HCT116 (cell line): ENCODE data around the gene PDE6A. TPM values are rescaled to one million over a fixed set of nuclear protein-coding genes. Genes with fewer than 3 reads are reported as not detected.

Experiments used
- ATAC-seq: fragments of 200-7000 bp; cut with Tn5 transposase; 2 replicates; pipeline ENCODE4 v1.9.1; 2020; ENCODE audit warnings: mild to moderate bottlenecking, moderate library complexity
- BruUV-seq: library from RNA; stranded (reverse); fragments of 400-500 nt; replicated peaks from 2 replicates; lab custom pipeline; 2021; lab: Mats Ljungman, UMichigan
- CTCF ChIA-PET: fragments of 300-600 bp; sonication (Branson Sonifier 250); formaldehyde crosslinking; loops from one replicate; lab custom pipeline; 2021; ENCODE audit warnings: antibody characterized with exemption; lab: Charles Lee
- POLR2A ChIA-PET: fragments of 300-600, 350-600 bp; sonication (Branson Sonifier 250); formaldehyde crosslinking; loops from one replicate; lab custom pipeline; 2021; ENCODE audit warnings: antibody characterized with exemption; lab: Charles Lee
- RAD21 ChIA-PET, 2 experiments: fragments of 300-600 bp; sonication (Branson Sonifier 250); formaldehyde crosslinking; loops; one replicate each; lab custom pipeline; 2023; ENCODE audit warnings: low total read pairs in 2 of 2; ENCODE audit not compliant: uncharacterized antibody in 2 of 2, unreplicated experiment in 2 of 2, low non-redundant PET in 1 of 2; lab: Charles Lee
- DNase-seq: peaks from one replicate; pipeline ENCODE4 v3.0.0-alpha.2; 2010; ENCODE audit warnings: low read depth, low spot score
- H2AFZ ChIP-seq: fragments of 200-600 bp; shearing (Covaris generic), sonication (generic); 2 replicates; pipeline ENCODE4 v1.6.1; 2017; ENCODE audit warnings: low read depth, mixed run types, mixed read lengths, antibody characterized with exemption, low read length; ENCODE audit not compliant: poor library complexity, severe bottlenecking
- H3K27ac ChIP-seq: 2 replicates; pipeline ENCODE4 v1.5.1; 2012; ENCODE audit warnings: low read depth, low read length
- H3K27me3 ChIP-seq: fragments of 200-600 bp; sonication (generic); 2 replicates; pipeline ENCODE4 v1.6.1; 2016; ENCODE audit warnings: mixed run types, low read length, mixed read lengths; ENCODE audit not compliant: insufficient read depth
- H3K36me3 ChIP-seq, 2 experiments: fragments of 200-500 bp in 1 of 2; fragments of 200-600 bp in 1 of 2; sonication (Bioruptor generic) in 1 of 2; sonication (generic) in 1 of 2; 2 replicates each; pipeline versions ENCODE4 v1.5.1 to v1.6.1; 2014 to 2016; ENCODE audit warnings: low read length in 2 of 2, inconsistent platforms in 1 of 2, mixed read lengths in 1 of 2, mixed run types in 1 of 2; ENCODE audit not compliant: insufficient read depth in 2 of 2, control insufficient read depth in 1 of 2
- H3K4me1 ChIP-seq, 2 experiments: fragments of 200-600 bp in 1 of 2; sonication (generic) in 1 of 2; 2 replicates each; pipeline versions ENCODE4 v1.5.1 to v1.6.1; 2012 to 2017; ENCODE audit warnings: low read length in 2 of 2, inconsistent platforms in 1 of 2, mild to moderate bottlenecking in 1 of 2, mixed read lengths in 1 of 2, mixed run types in 1 of 2, moderate library complexity in 1 of 2; ENCODE audit not compliant: insufficient read depth in 2 of 2, control insufficient read depth in 1 of 2
- H3K4me2 ChIP-seq: fragments of 200-600 bp; sonication (generic); 2 replicates; pipeline ENCODE4 v1.6.1; 2017; ENCODE audit warnings: mixed run types, low read length, mixed read lengths
- H3K4me3 ChIP-seq, 2 experiments: fragments of 200-600 bp in 1 of 2; sonication (generic) in 1 of 2; replicated peaks in 1 of 2; 2 replicates each; pipeline ENCODE4 v1.5.1; 2011 to 2016; ENCODE audit warnings: low read length in 2 of 2, control low read depth in 1 of 2, low read depth in 1 of 2, mild to moderate bottlenecking in 1 of 2, mixed read lengths in 1 of 2, mixed run types in 1 of 2
- H3K79me2 ChIP-seq: fragments of 200-600 bp; sonication (generic); 2 replicates; pipeline ENCODE4 v1.6.1; 2017; ENCODE audit warnings: mild to moderate bottlenecking, mixed run types, low read length, moderate library complexity, mixed read lengths; ENCODE audit not compliant: insufficient read depth
- H3K9ac ChIP-seq: fragments of 200-600 bp; sonication (generic); 2 replicates; pipeline ENCODE4 v1.6.1; 2016; ENCODE audit warnings: low read length, mixed read lengths
- H3K9me2 ChIP-seq: fragments of 200-600 bp; sonication (generic), shearing (Covaris generic); 2 replicates; pipeline ENCODE4 v1.6.1; 2017; ENCODE audit warnings: mixed run types, mild to moderate bottlenecking, moderate library complexity; ENCODE audit not compliant: insufficient read depth
- H3K9me3 ChIP-seq, 2 experiments: fragments of 200-500 bp in 1 of 2; fragments of 200-600 bp in 1 of 2; sonication (Bioruptor generic) in 1 of 2; sonication (generic) in 1 of 2; 2 replicates each; pipeline ENCODE4 v1.6.1; 2014 to 2017; ENCODE audit warnings: low read length in 2 of 2, mixed read lengths in 2 of 2, inconsistent platforms in 1 of 2, low read depth in 1 of 2, mild to moderate bottlenecking in 1 of 2, mixed run types in 1 of 2, moderate library complexity in 1 of 2; ENCODE audit not compliant: control insufficient read depth in 1 of 2, insufficient read depth in 1 of 2
- H4K20me1 ChIP-seq: fragments of 200-600 bp; sonication (generic), shearing (Covaris generic); 2 replicates; pipeline ENCODE4 v1.6.1; 2017; ENCODE audit warnings: mixed run types, mild to moderate bottlenecking, moderate library complexity; ENCODE audit not compliant: insufficient read depth
- CBX3 ChIP-seq: IDR thresholded peaks from 2 replicates; pipeline ENCODE4 v1.6.1; 2012; ENCODE audit warnings: low read depth
- CEBPB ChIP-seq: IDR thresholded peaks from 2 replicates; pipeline ENCODE4 v1.6.1; 2012; ENCODE audit warnings: low read depth
- EGR1 ChIP-seq: IDR thresholded peaks from 2 replicates; pipeline ENCODE4 v1.6.1; 2012; ENCODE audit warnings: low read depth
- EZH2phosphoT487 ChIP-seq: fragments of 200-600 bp; IDR thresholded peaks from 2 replicates; pipeline ENCODE4 v1.6.1; 2018; ENCODE audit warnings: antibody characterized with exemption, borderline replicate concordance
- FOSL1 ChIP-seq: IDR thresholded peaks from 2 replicates; pipeline ENCODE4 v1.6.1; 2012; ENCODE audit warnings: low read depth
- JUND ChIP-seq: IDR thresholded peaks from 2 replicates; pipeline ENCODE4 v1.6.1; 2012
- POLR2A ChIP-seq: IDR thresholded peaks from 2 replicates; pipeline ENCODE4 v1.7.0; 2011; ENCODE audit warnings: borderline replicate concordance; ENCODE audit not compliant: insufficient read depth, insufficient read length; ENCODE audit errors: extremely low read depth
- RAD21 ChIP-seq: IDR thresholded peaks from 2 replicates; pipeline ENCODE4 v1.6.1; 2012; ENCODE audit warnings: low read depth, mild to moderate bottlenecking
- SP1 ChIP-seq: IDR thresholded peaks from 2 replicates; pipeline ENCODE4 v1.6.1; 2012; ENCODE audit warnings: low read depth
- SRF ChIP-seq: IDR thresholded peaks from 2 replicates; pipeline ENCODE4 v1.6.1; 2012; ENCODE audit warnings: low read depth
- TCF7L2 ChIP-seq: IDR thresholded peaks from 2 replicates; pipeline ENCODE4 v1.7.0; 2011; ENCODE audit warnings: borderline replicate concordance, inconsistent platforms; ENCODE audit not compliant: insufficient read depth, insufficient read length; ENCODE audit errors: extremely low read depth
- YY1 ChIP-seq: IDR thresholded peaks from 2 replicates; pipeline ENCODE4 v1.6.1; 2011; ENCODE audit warnings: low read length, low read depth, moderate library complexity, mild to moderate bottlenecking; ENCODE audit not compliant: insufficient replicate concordance; ENCODE audit errors: extremely low read depth
- ZFX ChIP-seq: fragments of 450-650 bp; IDR thresholded peaks from 2 replicates; pipeline ENCODE4 v1.6.1; 2017
- ZNF274 ChIP-seq: fragments of 200-500 bp; sonication (Bioruptor generic); IDR thresholded peaks from 2 replicates; pipeline ENCODE4 v1.6.1; 2014; ENCODE audit warnings: mild to moderate bottlenecking, low read depth, low read length, inconsistent platforms
- intact Hi-C: fragments of 100-400 bp; cut with micrococcal nuclease; formaldehyde crosslinking; loops from 2 replicates; pipeline ENCODE4 v1.10.0; 2022
- total RNA-seq: library from RNA; stranded (reverse); gene quantifications from one replicate; pipeline ENCODE4 v1.2.1, GENCODE V29; 2021; ENCODE audit not compliant: unreplicated experiment
- TF ChIP-seq, protein P1 (sequence below): IDR thresholded peaks from 2 replicates; pipeline ENCODE4 v1.6.1; 2012
- TF ChIP-seq, protein P2 (sequence below): IDR thresholded peaks from 2 replicates; pipeline ENCODE4 v1.6.1; 2012; ENCODE audit warnings: low read depth
- TF ChIP-seq, protein P3 (sequence below), 3 experiments: fragments of 200-600 bp in 1 of 3; sonication (generic) in 1 of 3; IDR thresholded peaks in 2 of 3; conservative IDR thresholded peaks in 1 of 3; 2 replicates each; pipeline ENCODE4 v1.5.1; 2012 to 2017; ENCODE audit warnings: low read depth in 2 of 3, low read length in 2 of 3, antibody characterized with exemption in 1 of 3, borderline replicate concordance in 1 of 3, control low read depth in 1 of 3, mild to moderate bottlenecking in 1 of 3, mixed read lengths in 1 of 3, mixed run types in 1 of 3, moderate library complexity in 1 of 3; ENCODE audit not compliant: insufficient read depth in 1 of 3
- TF ChIP-seq, protein P4 (sequence below): IDR thresholded peaks from 2 replicates; pipeline ENCODE4 v1.6.1; 2012
- TF ChIP-seq, protein P5 (sequence below): IDR thresholded peaks from 2 replicates; pipeline ENCODE4 v1.6.1; 2011; ENCODE audit warnings: mild to moderate bottlenecking, low read length, moderate library complexity; ENCODE audit not compliant: insufficient replicate concordance; ENCODE audit errors: extremely low read depth

PDE6A gene
- total RNA-seq, 1 experiment from 2014 or later = not detected

DNA sequence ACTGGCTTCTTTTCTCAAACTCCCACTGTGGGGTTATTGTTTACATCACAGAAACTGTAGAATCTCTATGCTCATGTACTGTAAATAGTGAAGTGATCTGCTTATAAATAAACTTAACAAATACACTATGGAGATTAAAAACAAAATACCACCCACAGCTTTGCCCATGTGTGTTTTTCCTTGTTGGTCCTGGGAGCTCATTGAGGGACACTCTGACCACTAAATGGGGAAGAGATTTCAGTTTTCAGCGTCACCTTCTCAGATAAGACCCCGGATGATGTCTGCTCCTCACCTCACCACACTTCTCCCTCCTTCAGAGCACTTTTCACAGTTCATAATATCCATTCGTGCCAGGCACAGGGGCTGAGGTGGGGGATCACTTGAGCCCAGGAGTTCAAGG lies 89.7 kb downstream of the PDE6A start:
- TF ChIP-seq FOSL1 (no peak), POLR2A (no peak), JUND (no peak), CBX3 (no peak), RAD21 (no peak), ZNF274 (no peak), SP1 (no peak), CEBPB (no peak), YY1 (no peak), SRF (no peak), EGR1 (no peak), ZFX (no peak), EZH2phosphoT487 (no peak), TCF7L2 (no peak)
- TF ChIP-seq, protein P1, sequence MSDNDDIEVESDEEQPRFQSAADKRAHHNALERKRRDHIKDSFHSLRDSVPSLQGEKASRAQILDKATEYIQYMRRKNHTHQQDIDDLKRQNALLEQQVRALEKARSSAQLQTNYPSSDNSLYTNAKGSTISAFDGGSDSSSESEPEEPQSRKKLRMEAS = no peak
- TF ChIP-seq, protein P2, sequence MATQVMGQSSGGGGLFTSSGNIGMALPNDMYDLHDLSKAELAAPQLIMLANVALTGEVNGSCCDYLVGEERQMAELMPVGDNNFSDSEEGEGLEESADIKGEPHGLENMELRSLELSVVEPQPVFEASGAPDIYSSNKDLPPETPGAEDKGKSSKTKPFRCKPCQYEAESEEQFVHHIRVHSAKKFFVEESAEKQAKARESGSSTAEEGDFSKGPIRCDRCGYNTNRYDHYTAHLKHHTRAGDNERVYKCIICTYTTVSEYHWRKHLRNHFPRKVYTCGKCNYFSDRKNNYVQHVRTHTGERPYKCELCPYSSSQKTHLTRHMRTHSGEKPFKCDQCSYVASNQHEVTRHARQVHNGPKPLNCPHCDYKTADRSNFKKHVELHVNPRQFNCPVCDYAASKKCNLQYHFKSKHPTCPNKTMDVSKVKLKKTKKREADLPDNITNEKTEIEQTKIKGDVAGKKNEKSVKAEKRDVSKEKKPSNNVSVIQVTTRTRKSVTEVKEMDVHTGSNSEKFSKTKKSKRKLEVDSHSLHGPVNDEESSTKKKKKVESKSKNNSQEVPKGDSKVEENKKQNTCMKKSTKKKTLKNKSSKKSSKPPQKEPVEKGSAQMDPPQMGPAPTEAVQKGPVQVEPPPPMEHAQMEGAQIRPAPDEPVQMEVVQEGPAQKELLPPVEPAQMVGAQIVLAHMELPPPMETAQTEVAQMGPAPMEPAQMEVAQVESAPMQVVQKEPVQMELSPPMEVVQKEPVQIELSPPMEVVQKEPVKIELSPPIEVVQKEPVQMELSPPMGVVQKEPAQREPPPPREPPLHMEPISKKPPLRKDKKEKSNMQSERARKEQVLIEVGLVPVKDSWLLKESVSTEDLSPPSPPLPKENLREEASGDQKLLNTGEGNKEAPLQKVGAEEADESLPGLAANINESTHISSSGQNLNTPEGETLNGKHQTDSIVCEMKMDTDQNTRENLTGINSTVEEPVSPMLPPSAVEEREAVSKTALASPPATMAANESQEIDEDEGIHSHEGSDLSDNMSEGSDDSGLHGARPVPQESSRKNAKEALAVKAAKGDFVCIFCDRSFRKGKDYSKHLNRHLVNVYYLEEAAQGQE = no peak
- TF ChIP-seq, protein P3, sequence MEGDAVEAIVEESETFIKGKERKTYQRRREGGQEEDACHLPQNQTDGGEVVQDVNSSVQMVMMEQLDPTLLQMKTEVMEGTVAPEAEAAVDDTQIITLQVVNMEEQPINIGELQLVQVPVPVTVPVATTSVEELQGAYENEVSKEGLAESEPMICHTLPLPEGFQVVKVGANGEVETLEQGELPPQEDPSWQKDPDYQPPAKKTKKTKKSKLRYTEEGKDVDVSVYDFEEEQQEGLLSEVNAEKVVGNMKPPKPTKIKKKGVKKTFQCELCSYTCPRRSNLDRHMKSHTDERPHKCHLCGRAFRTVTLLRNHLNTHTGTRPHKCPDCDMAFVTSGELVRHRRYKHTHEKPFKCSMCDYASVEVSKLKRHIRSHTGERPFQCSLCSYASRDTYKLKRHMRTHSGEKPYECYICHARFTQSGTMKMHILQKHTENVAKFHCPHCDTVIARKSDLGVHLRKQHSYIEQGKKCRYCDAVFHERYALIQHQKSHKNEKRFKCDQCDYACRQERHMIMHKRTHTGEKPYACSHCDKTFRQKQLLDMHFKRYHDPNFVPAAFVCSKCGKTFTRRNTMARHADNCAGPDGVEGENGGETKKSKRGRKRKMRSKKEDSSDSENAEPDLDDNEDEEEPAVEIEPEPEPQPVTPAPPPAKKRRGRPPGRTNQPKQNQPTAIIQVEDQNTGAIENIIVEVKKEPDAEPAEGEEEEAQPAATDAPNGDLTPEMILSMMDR (IDR thresholded peaks at IDR 0.05 in 2 of 3, conservative IDR thresholded peaks at IDR 0.05 in 1 of 3; ENCODE audit: borderline replicate concordance in 1 of 3, insufficient read depth in 1 of 3, low read depth in 2 of 3, low read length in 2 of 3) = no peak
- TF ChIP-seq, protein P4, sequence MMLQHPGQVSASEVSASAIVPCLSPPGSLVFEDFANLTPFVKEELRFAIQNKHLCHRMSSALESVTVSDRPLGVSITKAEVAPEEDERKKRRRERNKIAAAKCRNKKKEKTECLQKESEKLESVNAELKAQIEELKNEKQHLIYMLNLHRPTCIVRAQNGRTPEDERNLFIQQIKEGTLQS = no peak
- TF ChIP-seq, protein P5, sequence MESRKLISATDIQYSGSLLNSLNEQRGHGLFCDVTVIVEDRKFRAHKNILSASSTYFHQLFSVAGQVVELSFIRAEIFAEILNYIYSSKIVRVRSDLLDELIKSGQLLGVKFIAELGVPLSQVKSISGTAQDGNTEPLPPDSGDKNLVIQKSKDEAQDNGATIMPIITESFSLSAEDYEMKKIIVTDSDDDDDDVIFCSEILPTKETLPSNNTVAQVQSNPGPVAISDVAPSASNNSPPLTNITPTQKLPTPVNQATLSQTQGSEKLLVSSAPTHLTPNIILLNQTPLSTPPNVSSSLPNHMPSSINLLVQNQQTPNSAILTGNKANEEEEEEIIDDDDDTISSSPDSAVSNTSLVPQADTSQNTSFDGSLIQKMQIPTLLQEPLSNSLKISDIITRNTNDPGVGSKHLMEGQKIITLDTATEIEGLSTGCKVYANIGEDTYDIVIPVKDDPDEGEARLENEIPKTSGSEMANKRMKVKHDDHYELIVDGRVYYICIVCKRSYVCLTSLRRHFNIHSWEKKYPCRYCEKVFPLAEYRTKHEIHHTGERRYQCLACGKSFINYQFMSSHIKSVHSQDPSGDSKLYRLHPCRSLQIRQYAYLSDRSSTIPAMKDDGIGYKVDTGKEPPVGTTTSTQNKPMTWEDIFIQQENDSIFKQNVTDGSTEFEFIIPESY = no peak
- TF ChIP-seq, all 23 proteins: peak for 0
- no peaks in the 10 kb centered on the region for H3K9me3 ChIP-seq
- no peaks in the 10 kb centered on the region for H3K79me2 ChIP-seq
- H3K4me3 ChIP-seq = no peak overlapping the region
- ChIA-PET POLR2A (no interaction called here), RAD21 (no interaction called here), CTCF (no interaction called here)
- H4K20me1 ChIP-seq = no peaks in the 10 kb centered on the region
- no peak overlapping the region for H3K27ac ChIP-seq
- H3K9ac ChIP-seq = no peak overlapping the region
- no peaks in the 10 kb centered on the region for H3K9me2 ChIP-seq
- H2AFZ ChIP-seq = no peak overlapping the region
- DNase-seq (no peak), ATAC-seq (no peak)
- no peaks in the 10 kb centered on the region for H3K27me3 ChIP-seq
- BruUV-seq = no TSS peak
- intact Hi-C loops = loop anchor here (5.0 kb wide), 1 partner anchor 137 kb away; no protein-coding TSS in a partner anchor
- no peak overlapping the region for H3K4me2 ChIP-seq
- no peaks in the 10 kb centered on the region; a peak in 1 of 4 replicates for H3K4me1 ChIP-seq
- H3K36me3 ChIP-seq = no peaks in the 10 kb centered on the region
